ENCODE measurements around the gene FMN2. TPM values are rescaled to one million over a fixed set of nuclear protein-coding genes. Genes with fewer than 3 reads are reported as not detected.

Gene FMN2
- total RNA-seq, 1 donor from 2014 or later, result not detected

GRCh38 chr1:240498335-240498734 lies 406.7 kb downstream of the FMN2 start:
- intact Hi-C loops (cut with micrococcal nuclease), result no loop called here
- H3K4me3 ChIP-seq, result no peak overlapping the region
- no peak overlapping the region for H3K27ac ChIP-seq (replicated peaks)
- no peaks in the 10 kb centered on the region for H3K4me1 ChIP-seq
- no peak for TF ChIP-seq CTCF (IDR thresholded peaks at IDR 0.05; ENCODE audit: borderline replicate concordance)
- H3K27me3 ChIP-seq (ENCODE audit: low read depth), result peaks cover 7% of the 10 kb centered on the region
- DNase-seq, result no peak
- H3K9me3 ChIP-seq (replicated peaks), result peaks cover 5% of the 10 kb centered on the region
- H3K36me3 ChIP-seq, result no peaks in the 10 kb centered on the region

- H3K4me1 ChIP-seq, result no peaks in the 10 kb centered on the region
- no peaks in the 10 kb centered on the region for H3K36me3 ChIP-seq
- TF ChIP-seq CTCF (IDR thresholded peaks at IDR 0.05; ENCODE audit: borderline replicate concordance), result no peak
- intact Hi-C loops (cut with micrococcal nuclease), result no loop called here
- no peak overlapping the region for H3K4me3 ChIP-seq
- peaks cover 2% of the 10 kb centered on the region for H3K27me3 ChIP-seq (ENCODE audit: low read depth)
- peaks cover 5% of the 10 kb centered on the region for H3K9me3 ChIP-seq (replicated peaks)
- H3K27ac ChIP-seq (replicated peaks), result no peak overlapping the region
- DNase-seq, result no peak
These were observed 407.3 kb downstream of the FMN2 start for GRCh38 chr1:240499012-240499411.

- peaks cover 5% of the 10 kb centered on the region for H3K9me3 ChIP-seq (replicated peaks)
- H3K4me1 ChIP-seq, result no peaks in the 10 kb centered on the region
- no peaks in the 10 kb centered on the region for H3K27me3 ChIP-seq (ENCODE audit: low read depth)
- DNase-seq, result no peak
- H3K27ac ChIP-seq (replicated peaks), result no peak overlapping the region
- no peaks in the 10 kb centered on the region for H3K36me3 ChIP-seq
- H3K4me3 ChIP-seq, result no peak overlapping the region
- TF ChIP-seq CTCF (IDR thresholded peaks at IDR 0.05; ENCODE audit: borderline replicate concordance), result no peak
- intact Hi-C loops (cut with micrococcal nuclease), result no loop called here
These were observed 409.0 kb downstream of the FMN2 start for GRCh38 chr1:240500647-240501046.

- intact Hi-C loops (cut with micrococcal nuclease), result no loop called here
- Histone ChIP-seq H3K9me3 (replicated peaks) (peaks cover 5% of the 10 kb centered on the region), H3K36me3 (no peaks in the 10 kb centered on the region), H3K27me3 (ENCODE audit: low read depth) (no peaks in the 10 kb centered on the region), H3K4me3 (no peak overlapping the region), H3K27ac (replicated peaks) (no peak overlapping the region), H3K4me1 (no peaks in the 10 kb centered on the region)
- no peak for DNase-seq
- TF ChIP-seq CTCF (IDR thresholded peaks at IDR 0.05; ENCODE audit: borderline replicate concordance), result no peak
These were observed 409.4 kb downstream of the FMN2 start for GRCh38 chr1:240501115-240501514.

GRCh38 chr1:240503036-240503435 lies 411.4 kb downstream of the FMN2 start:
- Histone ChIP-seq H3K4me3 (no peak overlapping the region), H3K36me3 (no peaks in the 10 kb centered on the region), H3K27ac (replicated peaks) (no peak overlapping the region), H3K27me3 (ENCODE audit: low read depth) (no peaks in the 10 kb centered on the region), H3K9me3 (replicated peaks) (peaks cover 5% of the 10 kb centered on the region), H3K4me1 (no peaks in the 10 kb centered on the region)
- no peak for TF ChIP-seq CTCF (IDR thresholded peaks at IDR 0.05; ENCODE audit: borderline replicate concordance)
- no peak for DNase-seq
- intact Hi-C loops (cut with micrococcal nuclease), result no loop called here

- Histone ChIP-seq H3K27ac (replicated peaks) (no peak overlapping the region), H3K9me3 (replicated peaks) (peaks cover 5% of the 10 kb centered on the region), H3K36me3 (no peaks in the 10 kb centered on the region), H3K4me3 (no peak overlapping the region), H3K4me1 (no peaks in the 10 kb centered on the region), H3K27me3 (ENCODE audit: low read depth) (no peaks in the 10 kb centered on the region)
- intact Hi-C loops (cut with micrococcal nuclease), result no loop called here
- TF ChIP-seq CTCF (IDR thresholded peaks at IDR 0.05; ENCODE audit: borderline replicate concordance), result no peak
- no peak for DNase-seq
These were observed 411.9 kb downstream of the FMN2 start for GRCh38 chr1:240503558-240503957.
